A673 (cell line): ENCODE measurements around the gene SLC25A34. TPM values are rescaled to one million over a fixed set of nuclear protein-coding genes. Genes with fewer than 3 reads are reported as not detected.

Experiments used
- BruUV-seq: library from RNA; stranded (reverse); fragments of 400-500 nt; replicated peaks from 2 replicates; lab custom pipeline; 2021; lab: Mats Ljungman, UMichigan
- CTCF ChIA-PET: fragments of 300-600 bp; sonication (Branson Sonifier 250); formaldehyde crosslinking; loops from one replicate; lab custom pipeline; 2022; ENCODE audit warnings: antibody characterized with exemption; lab: Charles Lee
- POLR2A ChIA-PET: fragments of 300-600 bp; sonication (Branson Sonifier 250); formaldehyde crosslinking; loops from one replicate; lab custom pipeline; 2022; ENCODE audit warnings: antibody characterized with exemption; ENCODE audit not compliant: low non-redundant PET; lab: Charles Lee
- DNase-seq: peaks from one replicate; pipeline ENCODE4 v3.0.0-alpha.2; 2015; ENCODE audit warnings: low spot score
- H3K27ac ChIP-seq: fragments of 200-600 bp; sonication (generic); 2 replicates; pipeline ENCODE4 v1.5.1; 2016; ENCODE audit warnings: mixed run types, low read depth, mild to moderate bottlenecking, mixed read lengths, antibody characterized with exemption, low read length; ENCODE audit not compliant: poor library complexity, severe bottlenecking
- H3K27me3 ChIP-seq: fragments of 200-600 bp; sonication (generic); replicated peaks from 2 replicates; pipeline ENCODE4 v1.6.1; 2017; ENCODE audit warnings: mixed run types, low read depth, mild to moderate bottlenecking, mixed read lengths, antibody characterized with exemption, low read length; ENCODE audit not compliant: insufficient read depth, poor library complexity
- H3K36me3 ChIP-seq: fragments of 200-600 bp; sonication (generic); 2 replicates; pipeline ENCODE4 v1.6.1; 2016; ENCODE audit warnings: mixed run types, mild to moderate bottlenecking, mixed read lengths, antibody characterized with exemption, low read length; ENCODE audit not compliant: insufficient read depth, poor library complexity, severe bottlenecking
- H3K4me1 ChIP-seq: fragments of 200-600 bp; sonication (generic); 2 replicates; pipeline ENCODE4 v1.6.1; 2017; ENCODE audit warnings: mixed run types, mild to moderate bottlenecking, mixed read lengths, antibody characterized with exemption, low read length; ENCODE audit not compliant: insufficient read depth, poor library complexity, severe bottlenecking
- H3K4me3 ChIP-seq: fragments of 200-600 bp; sonication (generic); 2 replicates; pipeline ENCODE4 v1.5.1; 2016; ENCODE audit warnings: low read depth, mixed run types, mild to moderate bottlenecking, mixed read lengths, low read length; ENCODE audit not compliant: poor library complexity, severe bottlenecking
- H3K9me3 ChIP-seq: fragments of 200-600 bp; sonication (generic); 2 replicates; pipeline ENCODE4 v1.6.1; 2016; ENCODE audit warnings: mixed run types, low read depth, mild to moderate bottlenecking, mixed read lengths, antibody characterized with exemption, low read length; ENCODE audit not compliant: poor library complexity, severe bottlenecking
- EZH2 ChIP-seq: fragments of 200-600 bp; sonication (generic); IDR thresholded peaks from 2 replicates; pipeline ENCODE4 v1.6.1; 2017; ENCODE audit warnings: borderline replicate concordance, low read depth, mild to moderate bottlenecking, mixed read lengths, antibody characterized with exemption, low read length; ENCODE audit not compliant: poor library complexity, severe bottlenecking
- intact Hi-C: fragments of 100-400 bp; cut with micrococcal nuclease; formaldehyde crosslinking; loops from one replicate; pipeline ENCODE4 v1.10.0; 2022; ENCODE audit not compliant: unreplicated experiment
- total RNA-seq: library from RNA; stranded (reverse); gene quantifications from 2 replicates; pipeline ENCODE4 v1.2.3, GENCODE V29; 2021
- TF ChIP-seq, protein P1 (sequence below): fragments of 300-800, 200-600 bp; sonication (generic); conservative IDR thresholded peaks from 2 replicates; pipeline ENCODE4 v1.5.1; 2017; ENCODE audit warnings: low read depth, mild to moderate bottlenecking, antibody characterized with exemption, low read length, moderate library complexity, mixed read lengths

The SLC25A34 gene
- total RNA-seq, 1 experiment from 2014 or later = 3.2 TPM

DNA sequence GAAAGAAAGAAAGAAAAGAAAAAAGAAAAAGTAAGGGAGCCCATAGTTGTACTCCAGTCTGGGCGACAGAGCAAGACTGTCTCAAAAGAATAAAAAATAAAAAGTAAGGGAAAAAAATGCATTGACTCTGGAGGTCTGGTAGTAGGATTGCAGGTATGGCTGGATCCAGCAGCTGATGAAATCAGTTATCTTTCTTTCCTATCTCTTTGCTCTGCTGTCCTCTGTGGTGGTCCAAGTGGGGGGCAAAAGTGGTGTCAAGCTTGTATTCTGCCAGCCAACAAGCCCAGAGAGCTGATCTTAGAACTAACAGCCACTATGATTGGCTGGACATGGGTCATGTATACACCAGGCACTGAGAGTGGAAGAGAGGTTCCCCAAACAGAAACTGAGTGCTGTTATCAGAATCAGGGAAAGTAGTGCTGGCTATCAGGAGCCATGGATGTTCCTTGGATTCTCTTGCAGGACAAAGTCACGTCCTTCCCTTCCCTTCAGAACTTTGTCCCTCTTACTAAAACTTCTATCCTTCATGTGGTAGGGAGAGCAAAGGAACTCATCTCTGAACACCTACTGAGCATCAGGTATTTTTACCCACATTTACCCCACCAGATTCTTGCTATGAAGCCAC, 19.1 kb downstream of the SLC25A34 start:
- Histone ChIP-seq H3K4me3 (no peak overlapping the region), H3K27ac (no peak overlapping the region), H3K36me3 (no peaks in the 10 kb centered on the region), H3K9me3 (no peaks in the 10 kb centered on the region), H3K4me1 (peaks cover 10% of the 10 kb centered on the region), H3K27me3 (no peaks in the 10 kb centered on the region)
- ChIA-PET CTCF (interaction anchor here (1.7 kb wide), 1 partner anchor 37 kb away, joined by 3 read pairs; no protein-coding TSS in a partner anchor), POLR2A (no interaction called here)
- no peak for DNase-seq
- TF ChIP-seq EZH2 = no peak
- TF ChIP-seq, protein P1, sequence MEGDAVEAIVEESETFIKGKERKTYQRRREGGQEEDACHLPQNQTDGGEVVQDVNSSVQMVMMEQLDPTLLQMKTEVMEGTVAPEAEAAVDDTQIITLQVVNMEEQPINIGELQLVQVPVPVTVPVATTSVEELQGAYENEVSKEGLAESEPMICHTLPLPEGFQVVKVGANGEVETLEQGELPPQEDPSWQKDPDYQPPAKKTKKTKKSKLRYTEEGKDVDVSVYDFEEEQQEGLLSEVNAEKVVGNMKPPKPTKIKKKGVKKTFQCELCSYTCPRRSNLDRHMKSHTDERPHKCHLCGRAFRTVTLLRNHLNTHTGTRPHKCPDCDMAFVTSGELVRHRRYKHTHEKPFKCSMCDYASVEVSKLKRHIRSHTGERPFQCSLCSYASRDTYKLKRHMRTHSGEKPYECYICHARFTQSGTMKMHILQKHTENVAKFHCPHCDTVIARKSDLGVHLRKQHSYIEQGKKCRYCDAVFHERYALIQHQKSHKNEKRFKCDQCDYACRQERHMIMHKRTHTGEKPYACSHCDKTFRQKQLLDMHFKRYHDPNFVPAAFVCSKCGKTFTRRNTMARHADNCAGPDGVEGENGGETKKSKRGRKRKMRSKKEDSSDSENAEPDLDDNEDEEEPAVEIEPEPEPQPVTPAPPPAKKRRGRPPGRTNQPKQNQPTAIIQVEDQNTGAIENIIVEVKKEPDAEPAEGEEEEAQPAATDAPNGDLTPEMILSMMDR = no peak
- intact Hi-C loops = no loop called here
- no TSS peak for BruUV-seq

DNA sequence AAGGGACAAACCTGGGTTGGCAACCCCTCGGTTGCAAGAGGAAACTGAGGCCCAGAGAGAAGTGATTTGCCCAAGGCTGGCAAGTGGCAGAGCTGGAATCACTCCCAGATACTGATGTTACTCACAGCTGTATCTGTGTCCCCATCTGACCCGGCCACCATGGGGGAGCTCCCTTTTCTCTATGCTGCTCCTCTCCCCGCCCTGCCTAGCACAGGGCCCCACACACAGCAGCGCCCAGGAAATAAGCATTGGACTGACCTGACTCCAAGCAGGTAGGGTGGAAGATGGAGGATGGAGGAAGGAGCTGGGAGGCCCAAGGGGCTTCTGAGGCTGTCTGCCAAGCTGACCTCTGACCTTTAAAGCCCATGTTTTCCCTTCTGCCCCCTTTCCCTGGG, 19.6 kb downstream of the SLC25A34 start:
- no peaks in the 10 kb centered on the region for H3K36me3 ChIP-seq
- no peaks in the 10 kb centered on the region for H3K27me3 ChIP-seq
- BruUV-seq = no TSS peak
- no peaks in the 10 kb centered on the region for H3K9me3 ChIP-seq
- POLR2A ChIA-PET = no interaction called here
- DNase-seq = no peak
- intact Hi-C loops = no loop called here
- CTCF ChIA-PET = interaction anchor here (1.7 kb wide), 1 partner anchor 36 kb away, joined by 3 read pairs; no protein-coding TSS in a partner anchor
- TF ChIP-seq, protein P1 = no peak
- TF ChIP-seq EZH2 = no peak
- no peak overlapping the region for H3K4me3 ChIP-seq
- H3K4me1 ChIP-seq = peaks cover 14% of the 10 kb centered on the region
- no peak overlapping the region for H3K27ac ChIP-seq

DNA sequence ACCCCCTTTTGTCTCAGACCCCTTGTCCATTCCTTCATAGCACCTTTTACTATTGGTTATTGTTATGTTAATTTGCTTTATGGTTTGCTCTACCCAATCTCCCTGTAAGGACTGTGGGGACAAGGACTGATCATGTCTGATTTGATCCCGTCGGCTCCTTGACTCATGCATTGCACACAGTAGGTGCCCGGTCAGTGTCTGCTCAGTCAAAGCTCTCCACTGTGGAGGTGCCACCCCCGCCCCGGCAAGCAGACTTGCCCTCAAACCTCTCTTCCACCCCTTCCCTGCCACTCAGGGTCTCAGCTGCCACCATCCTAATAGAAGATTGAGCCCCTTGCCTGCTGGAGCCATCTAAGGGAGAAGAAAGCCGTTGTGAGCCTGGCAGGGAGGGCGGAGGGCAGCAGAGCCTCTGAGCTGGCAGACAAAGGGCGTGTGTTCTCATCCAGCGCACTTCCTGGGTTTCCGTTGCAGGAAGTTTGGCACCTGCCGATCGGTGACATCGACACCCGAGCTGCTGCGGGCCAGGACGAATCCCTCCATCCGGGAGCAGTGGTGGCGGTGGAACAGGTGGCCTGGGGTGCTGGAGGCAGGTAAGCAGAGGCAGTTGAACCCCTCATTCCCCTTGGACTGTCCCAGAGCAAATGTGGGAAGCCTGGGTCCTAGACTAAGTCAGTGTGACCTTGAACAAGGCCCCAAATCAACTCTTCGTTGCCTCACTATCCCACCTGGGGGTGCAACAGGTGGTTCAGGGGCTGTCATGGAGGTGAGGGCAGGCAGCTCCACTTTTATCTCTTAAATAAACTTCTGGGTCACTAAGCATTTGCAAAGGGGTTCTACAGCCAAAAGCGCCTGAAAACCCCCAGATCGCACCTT, 20.3 kb downstream of the SLC25A34 start:
- no TSS peak for BruUV-seq
- no peaks in the 10 kb centered on the region for H3K9me3 ChIP-seq
- H3K4me1 ChIP-seq = peaks cover 21% of the 10 kb centered on the region
- no peak overlapping the region for H3K27ac ChIP-seq
- ChIA-PET POLR2A (interaction anchor here (0.6 kb wide), 1 partner anchor 624 kb away, joined by 4 read pairs; no protein-coding TSS in a partner anchor), CTCF (interaction anchor here (1.7 kb wide), 1 partner anchor 36 kb away, joined by 3 read pairs; no protein-coding TSS in a partner anchor)
- H3K27me3 ChIP-seq = no peaks in the 10 kb centered on the region
- no peaks in the 10 kb centered on the region for H3K36me3 ChIP-seq
- intact Hi-C loops = no loop called here
- no peak overlapping the region for H3K4me3 ChIP-seq
- TF ChIP-seq, protein P1 = no peak
- no peak for TF ChIP-seq EZH2
- no peak for DNase-seq
